NCI-H526 treated with DMSO at 0.1 percent for 48 hours (cell line): ENCODE measurements around the gene SELP.
A peak's percentile ranks its signal among the peaks of the same experiment; 100 is the strongest.

Source experiments
- DNase-seq: peaks from one replicate; lab custom pipeline; 2025; lab: John Stamatoyannopoulos, UW

The SELP gene

GRCh38 chr1:169620565-169620964 lies 9.4 kb downstream of the SELP start:
- DNase-seq: no peak

- DNase-seq: no peak
These were observed 11.6 kb downstream of the SELP start for GRCh38 chr1:169618367-169618766.

GRCh38 chr1:169615803-169616202 lies 14.1 kb downstream of the SELP start:
- no peak for DNase-seq

GRCh38 chr1:169610858-169611257 lies 19.1 kb downstream of the SELP start:
- DNase-seq: no peak

GRCh38 chr1:169610108-169610507 lies 19.8 kb downstream of the SELP start:
- DNase-seq: no peak

- DNase-seq: no peak
These were observed 21.7 kb downstream of the SELP start for GRCh38 chr1:169608226-169608625.

GRCh38 chr1:169604781-169605560 lies 25.0 kb downstream of the SELP start:
- no peak for DNase-seq

- peak; percentile 21 for DNase-seq
These were observed 28.6 kb downstream of the SELP start for GRCh38 chr1:169601096-169601881.

- DNase-seq: no peak
These were observed 33.9 kb downstream of the SELP start for GRCh38 chr1:169595764-169596711.

- no peak for DNase-seq
These were observed 35.5 kb downstream of the SELP start for GRCh38 chr1:169594391-169594790.

GRCh38 chr1:169590932-169591331 lies 39.0 kb downstream of the SELP start:
- DNase-seq: no peak

- no peak for DNase-seq
These were observed 41.0 kb downstream of the SELP start for GRCh38 chr1:169588785-169589485.

GRCh38 chr1:169588112-169588511 lies 41.8 kb downstream of the SELP start:
- DNase-seq: no peak

GRCh38 chr1:169586395-169587255 lies 43.3 kb downstream of the SELP start, which contains the start of gene F5:
Gene F5 (minus strand): TSS chr1:169586481. CDS start chr1:169586386, 95 bp downstream.
- peak; percentile 84 for DNase-seq

GRCh38 chr1:169586067-169586394 lies 43.9 kb downstream of the SELP start:
- DNase-seq: no peak

GRCh38 chr1:169585181-169585580 lies 44.7 kb downstream of the SELP start:
- no peak for DNase-seq

GRCh38 chr1:169584483-169585144 lies 45.3 kb downstream of the SELP start:
- DNase-seq: no peak

GRCh38 chr1:169577981-169578738 lies 51.8 kb downstream of the SELP start:
- DNase-seq: no peak

- DNase-seq: no peak
These were observed 53.0 kb downstream of the SELP start for GRCh38 chr1:169576935-169577331.
